Measurements from ENCODE around the gene PLXND1.

The PLXND1 gene

DNA sequence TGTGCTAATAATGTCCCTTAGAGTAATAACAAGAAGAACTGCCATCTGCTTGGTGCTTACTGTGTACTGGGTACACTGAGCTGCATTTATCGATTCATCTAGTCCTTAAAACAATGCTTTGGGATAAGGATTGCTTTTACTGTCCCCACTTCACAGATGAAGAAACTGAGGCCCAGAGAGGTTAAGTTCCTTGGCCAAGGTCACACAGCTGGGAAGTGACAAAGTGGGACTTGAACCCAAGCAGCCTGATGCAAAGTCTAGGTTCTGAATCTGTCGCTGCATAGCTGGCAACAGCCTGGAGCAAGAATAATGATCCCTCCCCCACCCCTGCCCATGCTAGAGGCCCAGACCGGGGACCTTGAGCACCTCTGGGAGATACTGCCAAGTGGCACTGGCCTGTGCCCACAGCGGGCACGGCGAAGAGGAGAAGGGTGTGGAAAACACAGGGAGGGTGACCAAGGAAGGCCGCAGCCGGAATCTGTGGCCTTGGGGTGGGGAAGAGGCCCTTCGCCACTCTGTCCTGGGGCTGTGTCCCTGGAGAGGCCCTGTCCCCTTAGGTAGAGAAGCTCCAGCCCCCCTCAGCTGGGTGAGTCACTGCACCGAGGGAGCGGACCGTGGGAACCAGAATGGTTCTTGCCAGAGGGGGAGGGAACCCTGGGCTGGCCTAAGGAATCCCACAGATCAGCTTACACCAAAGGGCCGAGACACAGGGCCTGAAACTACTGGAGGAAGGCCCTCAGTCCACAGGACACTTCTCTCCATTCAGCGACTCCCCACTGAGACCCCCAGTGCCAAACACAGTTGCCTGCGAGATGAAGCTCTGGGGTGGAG, 3.5 kb downstream of the PLXND1 start:
- DNase-seq (ENCODE audit: low read depth in 3 of 3), result no peak

DNA sequence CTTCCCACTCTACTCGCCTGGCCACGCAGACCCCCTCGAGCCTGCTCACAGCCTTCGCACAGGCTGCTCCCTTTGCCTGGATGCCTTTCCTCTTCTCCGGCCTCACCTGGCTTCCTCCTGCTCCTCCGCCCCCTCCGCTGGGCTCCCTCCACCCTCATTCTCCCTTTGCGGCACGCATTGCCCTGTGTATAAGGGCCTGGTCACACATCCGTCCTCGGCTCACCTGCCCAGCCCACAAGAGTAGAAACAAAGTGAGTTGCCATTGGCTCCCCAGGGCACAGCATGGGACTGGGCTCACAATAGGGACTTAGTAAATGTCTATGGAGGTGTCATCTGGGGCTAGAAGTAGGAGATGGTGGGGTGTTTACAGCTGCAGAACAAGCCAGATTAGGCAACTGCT, 4.2 kb downstream of the PLXND1 start:
- DNase-seq (ENCODE audit: low read depth in 3 of 3), result no peak

DNA sequence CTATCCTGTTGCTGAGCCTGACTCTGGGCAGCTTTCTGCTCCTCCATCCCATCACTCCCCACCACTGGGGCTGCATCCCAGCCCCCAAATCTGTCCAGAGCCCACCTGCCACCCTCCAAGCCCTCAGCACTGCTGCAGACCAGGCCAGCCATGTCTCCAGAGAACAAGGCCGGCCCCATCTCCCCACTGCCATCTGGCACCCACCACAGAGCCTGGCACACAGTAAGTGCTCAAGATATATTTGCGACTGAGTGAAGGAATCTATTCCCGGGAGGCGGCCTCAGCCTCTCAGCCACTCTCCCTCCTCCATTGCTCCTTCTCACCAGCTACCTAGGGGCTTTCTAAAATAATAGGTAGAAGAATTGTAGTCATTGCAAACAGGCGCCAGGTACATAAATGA, 4.8 kb downstream of the PLXND1 start:
- no peak for DNase-seq (ENCODE audit: low read depth in 3 of 3)

DNA sequence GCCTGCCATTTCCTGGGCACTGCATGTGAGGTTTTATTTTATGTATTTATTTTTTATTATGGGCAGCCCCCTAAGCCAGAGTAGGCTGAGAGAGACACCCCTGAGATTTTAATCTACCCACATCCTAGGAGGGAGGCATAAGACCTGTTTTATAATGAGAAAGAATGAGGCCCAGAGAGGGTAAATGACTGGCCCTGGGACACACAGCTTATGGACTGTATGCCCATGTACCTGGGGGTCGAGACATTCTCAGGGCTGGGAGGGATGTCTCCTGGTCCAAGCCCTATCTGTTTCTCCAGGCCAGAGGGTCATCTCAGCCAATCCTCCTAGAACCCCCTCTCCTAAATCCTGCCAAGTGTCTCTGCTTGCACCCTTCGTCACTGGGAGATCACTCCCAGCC, 6.1 kb downstream of the PLXND1 start:
- no peak for DNase-seq (ENCODE audit: low read depth in 3 of 3)

DNA sequence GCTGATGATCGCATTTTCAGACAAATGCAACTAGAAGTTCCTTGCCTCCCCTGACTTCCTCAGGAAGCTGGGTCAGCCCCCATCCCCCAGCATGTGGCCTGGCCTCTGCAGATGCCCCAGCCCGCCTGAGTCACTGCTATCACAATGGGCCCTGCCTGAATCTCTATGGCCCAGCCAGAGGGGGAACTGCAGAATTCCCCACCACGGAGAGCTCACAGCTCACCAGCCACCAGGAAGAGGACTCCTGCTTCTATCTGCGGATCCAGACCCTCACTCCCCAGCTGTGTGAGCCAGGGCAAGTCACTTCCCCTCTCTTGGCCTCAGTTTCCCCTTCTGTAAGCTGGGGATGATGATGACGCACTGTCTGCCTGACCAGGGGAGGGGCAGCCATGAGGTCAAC, 6.9 kb downstream of the PLXND1 start:
- no peak for DNase-seq (ENCODE audit: low read depth in 3 of 3)

DNA sequence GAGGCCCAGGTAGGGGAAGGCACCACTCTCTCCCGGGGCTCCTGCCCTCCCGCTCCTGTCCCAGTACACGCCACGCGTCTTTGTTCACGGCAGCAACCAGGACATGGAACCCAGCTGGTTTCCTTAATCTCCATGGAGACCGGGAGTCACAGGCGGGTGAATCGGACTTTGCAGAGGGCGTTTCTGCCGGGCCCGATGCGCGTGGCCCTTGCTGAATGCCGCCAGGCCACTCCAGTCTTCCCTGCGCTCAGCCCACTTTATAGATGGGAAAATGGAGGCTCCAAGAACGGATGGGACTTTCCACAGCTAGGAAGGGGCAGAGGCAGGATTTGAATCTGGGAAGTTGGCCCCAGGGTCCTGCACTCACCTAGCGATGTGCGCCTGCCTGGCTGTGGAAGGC, 7.4 kb downstream of the PLXND1 start:
- no peak for DNase-seq (ENCODE audit: low read depth in 3 of 3)

DNA sequence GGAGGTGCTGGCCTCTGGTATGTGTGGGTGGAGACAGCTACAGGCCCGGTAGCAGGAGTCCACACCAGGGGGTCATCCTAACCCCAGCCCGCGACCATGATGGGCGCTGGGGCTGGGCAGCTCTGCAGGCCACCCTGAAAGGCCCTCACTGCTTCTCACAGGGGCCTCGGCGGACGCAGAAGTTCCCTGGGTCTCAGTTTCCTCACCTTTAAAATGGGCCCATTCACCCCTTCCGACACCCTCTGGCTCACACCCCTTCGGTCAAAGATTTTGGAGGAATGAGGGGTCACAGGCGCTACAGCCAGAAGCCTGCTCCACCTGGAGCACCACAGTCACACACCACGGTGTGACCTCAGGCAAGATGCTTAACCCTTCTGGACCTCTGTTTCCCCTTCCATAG, 8.0 kb downstream of the PLXND1 start:
- no peak for DNase-seq (ENCODE audit: low read depth in 3 of 3)

DNA sequence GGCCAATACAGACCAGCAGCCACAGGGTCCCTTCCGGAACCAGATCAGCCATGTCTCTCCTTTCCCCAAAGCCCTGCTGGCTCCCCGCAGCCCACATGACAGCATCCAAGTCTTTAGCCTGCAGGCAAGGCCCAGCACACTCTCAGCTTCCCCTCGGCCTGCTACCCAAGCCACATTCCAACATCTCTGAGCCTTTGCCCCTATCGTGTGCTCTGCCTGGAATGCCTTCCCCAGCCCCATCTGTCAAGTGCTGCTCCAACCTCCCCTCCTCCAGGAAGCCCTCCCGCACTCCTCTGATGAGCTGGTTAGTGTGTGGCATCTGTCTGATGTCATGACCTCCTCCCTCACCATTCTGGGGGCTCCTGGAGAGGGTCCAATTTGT, 8.5 kb downstream of the PLXND1 start:
- no peak for DNase-seq (ENCODE audit: low read depth in 3 of 3)

DNA sequence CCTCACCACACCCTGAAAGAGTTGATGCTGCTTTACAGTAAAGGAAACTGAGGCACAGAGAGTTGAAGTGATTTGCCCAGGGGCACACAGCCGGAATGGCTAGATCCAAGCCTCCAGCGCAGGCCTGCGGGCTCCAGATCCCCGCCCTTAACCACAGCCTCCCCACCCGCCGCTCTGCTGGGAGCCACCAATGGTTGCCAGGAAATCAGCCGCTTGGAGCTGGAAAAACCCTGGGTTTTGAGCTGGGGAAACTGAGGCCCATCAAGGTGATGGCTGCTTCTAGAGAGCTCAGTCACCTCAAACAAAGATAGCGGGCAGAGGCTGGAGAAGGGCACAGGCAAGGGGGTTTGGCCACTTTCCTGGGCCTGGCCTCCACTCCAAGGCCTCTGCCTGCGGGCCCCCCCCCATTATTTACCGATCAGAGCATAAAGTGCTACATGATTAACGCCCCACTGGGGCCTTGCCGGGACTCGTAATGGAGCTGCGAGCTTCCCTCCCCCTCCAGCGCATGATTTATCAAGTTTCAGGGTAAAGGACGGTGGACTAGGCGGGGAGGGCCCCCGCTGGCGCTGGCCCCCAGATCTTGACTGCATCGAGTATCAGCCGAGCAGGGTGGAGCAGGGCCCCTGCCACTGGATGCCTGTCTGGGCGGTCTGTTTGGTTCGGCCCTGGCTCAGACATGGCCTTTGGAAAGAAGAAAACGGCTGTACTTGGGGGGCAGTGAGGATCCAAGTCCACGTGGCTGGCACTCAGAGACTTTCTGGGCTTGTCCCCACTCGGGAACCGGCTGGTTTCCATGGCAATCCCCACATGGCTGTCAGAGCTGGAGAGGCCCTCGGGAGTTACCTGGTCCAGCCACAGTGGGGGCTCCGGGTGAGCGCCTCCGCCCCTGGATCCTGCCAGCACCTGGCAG, 9.1 kb downstream of the PLXND1 start:
- DNase-seq (ENCODE audit: low read depth in 3 of 3), result no peak

DNA sequence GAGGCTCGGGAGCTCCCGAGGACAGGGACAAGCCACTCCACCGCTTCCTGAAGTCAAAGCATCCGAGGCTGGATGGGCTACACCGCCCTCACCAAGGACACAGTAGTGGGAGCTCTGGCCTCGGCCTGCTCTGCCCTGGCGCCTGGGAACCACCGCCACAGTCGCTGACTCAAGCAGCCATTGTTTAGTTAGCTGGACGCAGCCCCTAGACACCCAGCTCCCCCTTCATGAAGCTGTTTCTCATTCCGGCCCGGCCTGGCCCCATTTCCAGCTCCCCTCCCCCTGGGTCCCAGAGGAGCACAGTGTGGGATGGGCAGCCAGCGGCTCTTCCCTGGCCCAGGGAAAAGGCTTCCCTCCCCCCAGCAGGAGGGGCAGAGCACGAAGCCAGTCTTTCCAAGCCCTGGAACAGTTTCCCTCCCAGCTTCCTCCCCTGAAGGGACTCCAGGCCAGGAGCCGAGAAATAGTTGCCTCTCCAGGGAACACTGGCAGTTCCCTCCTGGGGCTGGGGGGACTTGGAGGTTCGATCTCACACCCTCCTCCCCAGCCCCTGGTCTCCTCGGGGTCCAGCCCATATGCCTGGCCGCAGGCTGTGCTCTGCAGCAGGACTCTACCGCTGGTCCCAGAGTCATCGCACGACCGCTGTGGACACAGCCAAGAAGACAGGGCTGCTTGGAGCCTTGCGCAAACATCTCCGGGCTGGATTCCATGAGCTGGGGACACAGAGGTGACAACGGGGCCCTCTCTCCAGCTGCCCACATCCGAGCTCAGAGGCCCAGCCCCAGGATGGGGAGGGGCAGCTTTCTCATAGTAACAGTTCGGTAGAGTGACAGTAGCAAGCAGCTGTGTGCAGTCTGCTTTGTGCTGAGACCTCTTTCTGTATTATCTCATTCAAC, 10.0 kb downstream of the PLXND1 start:
- DNase-seq (ENCODE audit: low read depth in 3 of 3), result no peak

DNA sequence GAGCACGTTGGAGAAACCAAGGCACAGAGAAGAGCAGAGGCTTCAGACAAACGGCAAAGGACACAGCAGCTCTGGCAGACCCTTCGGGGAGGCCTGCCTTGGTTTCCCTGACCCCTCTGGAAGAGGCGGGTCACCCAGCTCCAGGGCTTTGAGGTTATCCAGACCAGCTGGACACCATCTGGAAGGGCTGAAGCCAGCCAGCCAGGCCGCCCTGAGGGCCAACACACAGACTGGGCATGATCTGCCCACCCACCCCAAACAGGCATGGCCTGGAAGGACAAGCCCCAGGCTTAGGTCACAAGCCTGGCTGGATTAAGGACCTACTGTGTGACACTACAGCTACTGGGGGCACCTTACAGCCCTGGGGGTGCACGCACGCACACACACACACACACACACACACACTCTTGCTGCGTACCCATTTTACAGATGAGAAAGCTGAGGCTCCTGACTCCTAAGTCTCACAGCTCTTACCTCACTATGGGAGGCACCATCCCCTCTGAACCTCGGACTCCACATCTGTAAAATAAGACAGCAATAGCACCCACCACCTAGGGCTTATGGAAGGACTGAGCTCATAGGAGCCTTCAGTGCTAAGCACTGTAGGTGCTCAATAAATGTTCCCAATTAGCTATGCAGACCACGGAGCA, 10.8 kb downstream of the PLXND1 start:
- DNase-seq (ENCODE audit: low read depth in 3 of 3), result no peak

DNA sequence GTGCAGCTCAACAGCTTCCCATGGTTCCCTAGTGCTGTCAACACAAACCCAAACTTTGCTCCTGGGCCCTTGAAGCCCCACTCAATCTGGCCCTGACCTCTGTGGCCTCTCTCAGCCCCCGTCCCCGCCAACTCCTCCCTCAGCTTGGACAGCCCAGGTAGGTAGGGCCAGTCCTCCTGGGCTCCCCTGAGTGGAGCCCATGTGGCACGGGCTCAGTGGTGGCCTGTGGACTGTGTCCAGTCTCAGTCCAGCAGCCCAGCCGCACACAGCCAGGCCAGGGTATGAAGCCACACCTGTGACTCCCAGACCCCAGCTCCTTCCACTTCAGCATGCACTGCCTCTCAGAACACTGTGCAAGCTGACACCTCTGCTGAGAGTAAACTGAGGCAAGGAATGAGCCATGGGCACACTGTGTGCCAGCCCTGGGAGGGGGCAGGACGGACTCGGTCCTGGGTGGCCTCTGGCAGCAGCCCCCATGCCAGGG, 11.5 kb downstream of the PLXND1 start:
- DNase-seq (ENCODE audit: low read depth in 3 of 3), result no peak

DNA sequence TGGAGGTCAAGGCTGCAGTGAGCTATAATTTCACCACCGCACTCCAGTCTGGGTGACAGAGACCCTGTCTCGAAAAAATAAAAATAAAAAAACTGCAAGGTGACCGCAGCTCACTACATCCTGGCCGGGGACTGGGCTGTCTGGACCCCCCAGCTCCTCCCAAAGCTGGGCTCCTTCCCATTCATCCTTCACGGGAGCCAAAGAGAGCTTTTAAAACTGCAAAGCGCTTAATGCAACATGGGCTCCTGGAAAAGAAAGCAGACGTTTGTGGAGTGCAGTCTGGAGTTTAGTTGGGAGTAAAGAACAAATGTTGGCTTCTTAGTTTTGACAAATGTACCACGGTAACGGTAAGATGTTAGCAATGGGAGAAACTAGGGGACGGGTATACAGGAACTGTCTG, 12.1 kb downstream of the PLXND1 start:
- no peak for DNase-seq (ENCODE audit: low read depth in 3 of 3)

DNA sequence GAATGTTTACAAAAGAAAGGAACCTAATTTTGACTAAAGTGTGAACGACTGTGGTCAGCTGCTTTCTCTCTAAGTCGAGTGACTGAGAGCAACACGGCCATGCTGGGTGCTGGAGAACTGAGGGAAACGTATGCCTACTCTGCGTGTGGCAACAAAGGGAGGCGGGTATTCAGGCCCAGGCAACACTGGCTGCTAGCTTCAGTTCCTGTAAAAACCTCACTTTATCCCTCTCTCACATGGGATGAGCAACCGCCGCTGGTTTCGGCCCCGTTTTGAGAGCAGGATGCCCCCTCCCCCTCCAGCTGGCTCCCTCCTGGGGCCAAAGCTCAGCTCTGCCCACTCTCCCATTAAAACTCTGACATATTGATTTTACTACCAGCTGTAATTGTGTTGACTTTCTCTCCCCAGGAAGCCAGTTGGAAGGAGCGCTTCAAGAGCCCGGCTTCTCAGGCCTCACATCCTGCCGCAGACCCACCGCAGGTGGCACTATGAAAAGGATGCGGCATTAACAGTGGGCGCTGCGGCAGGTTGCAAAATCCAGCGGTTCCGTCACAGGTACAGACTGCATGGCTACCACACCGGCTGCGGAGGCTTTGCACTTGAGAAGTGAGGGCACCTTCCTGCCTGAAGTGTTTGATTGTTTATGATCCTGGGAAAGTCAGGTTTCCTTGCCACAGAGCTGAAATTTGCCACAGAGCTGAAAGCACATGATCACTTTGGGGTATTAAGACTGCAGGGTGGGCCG, 12.7 kb downstream of the PLXND1 start:
- peak; percentile 43 to 52 (median 51) for DNase-seq (ENCODE audit: low read depth in 3 of 3)

DNA sequence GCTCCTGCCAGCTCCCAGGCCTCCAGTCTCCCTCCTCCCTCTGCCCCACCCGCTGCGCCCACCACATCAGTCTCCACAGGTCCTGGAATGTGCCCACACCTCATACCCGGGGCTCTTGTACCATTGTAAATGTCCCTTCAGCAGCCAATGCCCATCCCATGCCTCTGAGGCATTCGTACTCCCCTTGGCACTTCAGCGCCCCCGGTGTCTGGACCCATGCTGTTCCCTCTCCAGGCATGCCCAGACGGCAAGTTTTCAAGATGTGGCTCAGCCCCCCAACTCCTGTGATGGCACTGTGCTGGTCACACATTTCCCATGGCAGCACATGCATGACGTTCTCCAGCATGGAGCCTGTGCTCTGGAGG, 13.3 kb downstream of the PLXND1 start:
- DNase-seq (ENCODE audit: low read depth in 3 of 3), result no peak

DNA sequence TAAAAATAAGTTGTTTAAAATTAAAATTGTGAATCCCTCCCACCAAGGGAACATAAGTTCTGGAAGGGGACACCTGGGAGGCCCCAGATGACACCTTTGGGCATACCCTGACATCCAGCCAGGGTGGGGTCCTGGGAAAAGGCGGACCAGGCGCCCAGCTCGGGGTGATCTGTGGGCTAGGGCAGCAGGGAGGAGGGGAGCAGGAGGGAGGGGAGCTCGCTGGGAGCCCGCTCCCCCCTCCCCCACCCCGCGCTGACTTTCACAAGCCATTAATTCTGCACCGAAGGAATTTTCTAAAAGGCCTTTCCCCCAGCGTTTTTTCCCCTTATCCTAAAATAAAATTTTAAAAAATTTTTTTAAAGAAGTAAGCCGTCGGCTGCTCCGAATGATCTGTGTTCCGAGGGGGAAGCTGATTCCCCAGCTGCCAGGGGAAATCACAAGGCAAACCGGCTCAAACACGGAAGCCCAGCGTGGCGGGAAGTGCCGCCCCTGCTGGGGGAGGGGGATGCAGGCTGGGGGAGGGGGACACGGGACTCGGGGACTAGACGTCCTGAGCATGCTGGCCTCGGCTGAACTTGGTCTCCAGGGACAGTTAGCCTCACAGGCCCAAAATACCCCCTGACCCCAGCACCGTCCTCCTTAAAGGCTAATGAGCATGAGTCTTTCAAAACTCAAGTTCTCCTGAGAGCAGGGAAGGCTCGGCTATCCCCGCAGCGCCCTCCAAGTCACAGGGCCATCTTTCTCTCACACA, 13.9 kb downstream of the PLXND1 start:
- no peak for DNase-seq (ENCODE audit: low read depth in 3 of 3)

DNA sequence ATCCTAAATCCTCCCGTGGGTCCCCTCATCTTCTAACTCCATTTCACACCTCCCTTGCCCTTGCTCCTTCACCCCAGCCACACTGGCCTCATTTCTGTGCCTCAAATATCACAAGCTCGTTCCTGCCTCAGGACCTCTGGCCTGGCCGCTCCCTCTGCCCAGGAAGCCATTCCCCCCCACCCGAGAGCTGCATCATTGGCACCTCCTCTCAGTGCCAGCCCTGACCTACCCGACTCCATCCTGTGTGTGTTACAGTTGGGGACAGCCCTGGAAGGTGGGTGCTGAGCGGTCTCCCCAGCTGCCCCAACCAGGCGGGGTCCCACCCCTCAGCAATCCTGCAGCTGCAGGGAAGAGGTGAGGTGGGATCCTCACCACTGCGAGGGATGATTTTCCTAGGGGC, 14.5 kb downstream of the PLXND1 start:
- DNase-seq (ENCODE audit: low read depth in 3 of 3), result no peak

DNA sequence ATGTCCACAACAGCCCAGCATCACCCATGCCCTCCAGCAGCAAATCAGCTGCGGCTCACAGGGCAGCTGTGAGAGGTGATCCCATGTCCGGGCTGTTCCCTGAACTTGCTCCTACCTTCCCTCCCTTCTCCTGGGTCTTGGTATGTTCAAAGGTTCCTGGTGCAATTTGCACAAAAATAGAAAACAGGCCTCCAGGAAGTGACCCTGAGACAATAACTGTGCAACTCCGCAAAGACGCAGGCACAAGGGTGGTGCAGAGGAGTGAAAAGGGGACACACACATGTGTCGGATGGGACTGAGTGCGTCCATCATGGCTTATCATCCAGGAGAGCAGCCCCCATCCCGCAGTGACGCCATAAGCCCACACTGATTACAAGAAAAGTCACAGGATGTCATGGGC, 16.3 kb downstream of the PLXND1 start:
- DNase-seq (ENCODE audit: low read depth in 3 of 3), result no peak

DNA sequence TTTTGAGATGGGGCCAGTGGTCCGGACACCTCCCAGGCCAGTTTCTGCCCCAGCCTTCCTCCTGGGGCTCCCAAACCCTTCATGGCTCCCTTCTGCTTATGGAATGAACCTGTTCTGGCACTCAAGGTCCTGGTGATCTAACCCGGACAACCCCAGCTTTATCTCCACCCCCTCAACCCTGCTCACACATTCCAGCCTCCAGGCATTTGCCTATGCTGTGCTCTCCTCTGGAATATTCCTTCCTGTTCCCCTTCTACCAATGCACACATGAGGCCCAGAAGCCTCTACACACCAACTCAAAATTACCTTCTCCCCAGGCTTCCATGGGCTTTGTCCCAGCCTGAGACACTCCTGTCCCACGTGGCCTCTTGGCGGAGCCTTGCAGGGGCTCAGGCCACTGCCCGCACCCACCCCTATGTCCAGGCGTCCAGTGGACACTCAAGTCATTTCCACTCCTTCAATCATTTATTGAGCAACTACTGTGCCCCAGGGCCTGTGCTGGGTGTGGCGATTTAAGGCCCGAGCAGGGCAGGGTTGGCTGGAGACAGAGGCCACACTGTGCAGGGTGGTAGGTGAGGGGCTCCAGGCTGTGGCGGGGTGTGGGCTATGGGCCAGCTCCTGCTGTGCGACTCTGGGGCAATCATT, 18.8 kb downstream of the PLXND1 start:
- no peak for DNase-seq (ENCODE audit: low read depth in 3 of 3)

Measured in stimulated activated CD4-positive, alpha-beta T cell treated with anti-CD3 and anti-CD28 coated beads, TNF-alpha, amount 100 ng/mL, for 48 hours (primary cell).